A673 (cell line): ENCODE results near the gene DCLK1. TPM values are rescaled to one million over a fixed set of nuclear protein-coding genes. Genes with fewer than 3 reads are reported as not detected.

Source experiments
- BruUV-seq: library from RNA; stranded (reverse); fragments of 400-500 nt; replicated peaks from 2 replicates; lab custom pipeline; 2021; lab: Mats Ljungman, UMichigan
- CTCF ChIA-PET: fragments of 300-600 bp; sonication (Branson Sonifier 250); formaldehyde crosslinking; loops from one replicate; lab custom pipeline; 2022; ENCODE audit warnings: antibody characterized with exemption; lab: Charles Lee
- POLR2A ChIA-PET: fragments of 300-600 bp; sonication (Branson Sonifier 250); formaldehyde crosslinking; loops from one replicate; lab custom pipeline; 2022; ENCODE audit warnings: antibody characterized with exemption; ENCODE audit not compliant: low non-redundant PET; lab: Charles Lee
- DNase-seq: peaks from one replicate; pipeline ENCODE4 v3.0.0-alpha.2; 2015; ENCODE audit warnings: low spot score
- H3K27ac ChIP-seq: fragments of 200-600 bp; sonication (generic); 2 replicates; pipeline ENCODE4 v1.5.1; 2016; ENCODE audit warnings: mixed run types, low read depth, mild to moderate bottlenecking, mixed read lengths, antibody characterized with exemption, low read length; ENCODE audit not compliant: poor library complexity, severe bottlenecking
- H3K27me3 ChIP-seq: fragments of 200-600 bp; sonication (generic); replicated peaks from 2 replicates; pipeline ENCODE4 v1.6.1; 2017; ENCODE audit warnings: mixed run types, low read depth, mild to moderate bottlenecking, mixed read lengths, antibody characterized with exemption, low read length; ENCODE audit not compliant: insufficient read depth, poor library complexity
- H3K36me3 ChIP-seq: fragments of 200-600 bp; sonication (generic); 2 replicates; pipeline ENCODE4 v1.6.1; 2016; ENCODE audit warnings: mixed run types, mild to moderate bottlenecking, mixed read lengths, antibody characterized with exemption, low read length; ENCODE audit not compliant: insufficient read depth, poor library complexity, severe bottlenecking
- H3K4me1 ChIP-seq: fragments of 200-600 bp; sonication (generic); 2 replicates; pipeline ENCODE4 v1.6.1; 2017; ENCODE audit warnings: mixed run types, mild to moderate bottlenecking, mixed read lengths, antibody characterized with exemption, low read length; ENCODE audit not compliant: insufficient read depth, poor library complexity, severe bottlenecking
- H3K4me3 ChIP-seq: fragments of 200-600 bp; sonication (generic); 2 replicates; pipeline ENCODE4 v1.5.1; 2016; ENCODE audit warnings: low read depth, mixed run types, mild to moderate bottlenecking, mixed read lengths, low read length; ENCODE audit not compliant: poor library complexity, severe bottlenecking
- H3K9me3 ChIP-seq: fragments of 200-600 bp; sonication (generic); 2 replicates; pipeline ENCODE4 v1.6.1; 2016; ENCODE audit warnings: mixed run types, low read depth, mild to moderate bottlenecking, mixed read lengths, antibody characterized with exemption, low read length; ENCODE audit not compliant: poor library complexity, severe bottlenecking
- EZH2 ChIP-seq: fragments of 200-600 bp; sonication (generic); IDR thresholded peaks from 2 replicates; pipeline ENCODE4 v1.6.1; 2017; ENCODE audit warnings: borderline replicate concordance, low read depth, mild to moderate bottlenecking, mixed read lengths, antibody characterized with exemption, low read length; ENCODE audit not compliant: poor library complexity, severe bottlenecking
- intact Hi-C: fragments of 100-400 bp; cut with micrococcal nuclease; formaldehyde crosslinking; loops from one replicate; pipeline ENCODE4 v1.10.0; 2022; ENCODE audit not compliant: unreplicated experiment
- total RNA-seq: library from RNA; stranded (reverse); gene quantifications from 2 replicates; pipeline ENCODE4 v1.2.3, GENCODE V29; 2021
- TF ChIP-seq, protein P1 (sequence below): fragments of 300-800, 200-600 bp; sonication (generic); conservative IDR thresholded peaks from 2 replicates; pipeline ENCODE4 v1.5.1; 2017; ENCODE audit warnings: low read depth, mild to moderate bottlenecking, antibody characterized with exemption, low read length, moderate library complexity, mixed read lengths

Gene DCLK1
- total RNA-seq, 1 experiment from 2014 or later: 11.2 TPM

DNA sequence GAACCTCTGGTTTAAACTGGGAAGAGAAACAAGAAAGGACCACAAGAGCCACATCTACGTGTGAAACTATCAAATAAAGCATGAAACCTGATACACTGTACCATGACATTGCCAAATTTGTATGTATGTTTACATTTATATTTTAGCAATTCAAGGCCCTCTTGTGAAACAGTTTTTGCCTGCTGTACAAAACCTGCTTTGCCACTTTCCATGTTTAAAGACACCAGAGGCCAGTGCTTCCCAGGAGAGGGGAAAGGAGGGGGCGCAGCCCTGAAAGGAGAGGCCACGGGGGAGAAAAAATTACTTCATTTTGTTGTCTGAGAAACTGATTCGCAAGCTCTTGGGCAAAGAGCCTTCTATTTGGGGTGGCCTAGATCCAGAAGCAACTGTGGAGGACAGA lies 124.8 kb downstream of the DCLK1 start:
- no peaks in the 10 kb centered on the region for H3K9me3 ChIP-seq
- intact Hi-C loops: no loop called here
- H3K27ac ChIP-seq: no peak overlapping the region
- H3K27me3 ChIP-seq: no peaks in the 10 kb centered on the region
- no TSS peak for BruUV-seq
- H3K4me1 ChIP-seq: no peaks in the 10 kb centered on the region
- H3K4me3 ChIP-seq: no peak overlapping the region
- CTCF ChIA-PET: no interaction called here
- DNase-seq: no peak
- POLR2A ChIA-PET: no interaction called here
- TF ChIP-seq EZH2: no peak
- TF ChIP-seq, protein P1, sequence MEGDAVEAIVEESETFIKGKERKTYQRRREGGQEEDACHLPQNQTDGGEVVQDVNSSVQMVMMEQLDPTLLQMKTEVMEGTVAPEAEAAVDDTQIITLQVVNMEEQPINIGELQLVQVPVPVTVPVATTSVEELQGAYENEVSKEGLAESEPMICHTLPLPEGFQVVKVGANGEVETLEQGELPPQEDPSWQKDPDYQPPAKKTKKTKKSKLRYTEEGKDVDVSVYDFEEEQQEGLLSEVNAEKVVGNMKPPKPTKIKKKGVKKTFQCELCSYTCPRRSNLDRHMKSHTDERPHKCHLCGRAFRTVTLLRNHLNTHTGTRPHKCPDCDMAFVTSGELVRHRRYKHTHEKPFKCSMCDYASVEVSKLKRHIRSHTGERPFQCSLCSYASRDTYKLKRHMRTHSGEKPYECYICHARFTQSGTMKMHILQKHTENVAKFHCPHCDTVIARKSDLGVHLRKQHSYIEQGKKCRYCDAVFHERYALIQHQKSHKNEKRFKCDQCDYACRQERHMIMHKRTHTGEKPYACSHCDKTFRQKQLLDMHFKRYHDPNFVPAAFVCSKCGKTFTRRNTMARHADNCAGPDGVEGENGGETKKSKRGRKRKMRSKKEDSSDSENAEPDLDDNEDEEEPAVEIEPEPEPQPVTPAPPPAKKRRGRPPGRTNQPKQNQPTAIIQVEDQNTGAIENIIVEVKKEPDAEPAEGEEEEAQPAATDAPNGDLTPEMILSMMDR: no peak
- H3K36me3 ChIP-seq: no peaks in the 10 kb centered on the region

DNA sequence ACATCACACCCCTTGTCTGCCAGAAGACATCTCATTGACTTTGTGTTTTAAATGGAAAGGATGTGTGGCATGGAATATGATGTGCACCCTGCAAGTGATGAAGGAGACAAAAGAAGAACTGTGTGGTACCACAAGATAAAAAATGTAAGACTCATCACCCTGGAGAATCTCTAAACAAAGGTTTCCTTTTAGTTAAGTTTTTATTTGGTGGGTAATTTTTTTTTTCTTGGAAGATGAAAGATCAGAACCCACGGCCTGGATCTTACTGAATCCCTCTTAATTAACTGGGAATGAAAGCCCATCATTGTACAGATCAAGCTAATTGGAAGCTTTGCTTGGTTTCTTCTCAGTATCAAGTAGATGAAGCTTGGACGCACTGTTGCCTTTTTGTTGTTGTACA lies 129.6 kb downstream of the DCLK1 start:
- Histone ChIP-seq H3K4me1 (no peaks in the 10 kb centered on the region), H3K27me3 (no peaks in the 10 kb centered on the region), H3K27ac (no peak overlapping the region), H3K9me3 (no peaks in the 10 kb centered on the region), H3K36me3 (no peaks in the 10 kb centered on the region), H3K4me3 (no peak overlapping the region)
- BruUV-seq: no TSS peak
- no peak for DNase-seq
- intact Hi-C loops: no loop called here
- TF ChIP-seq, protein P1: no peak
- TF ChIP-seq EZH2: no peak
- CTCF ChIA-PET: no interaction called here
- POLR2A ChIA-PET: no interaction called here

DNA sequence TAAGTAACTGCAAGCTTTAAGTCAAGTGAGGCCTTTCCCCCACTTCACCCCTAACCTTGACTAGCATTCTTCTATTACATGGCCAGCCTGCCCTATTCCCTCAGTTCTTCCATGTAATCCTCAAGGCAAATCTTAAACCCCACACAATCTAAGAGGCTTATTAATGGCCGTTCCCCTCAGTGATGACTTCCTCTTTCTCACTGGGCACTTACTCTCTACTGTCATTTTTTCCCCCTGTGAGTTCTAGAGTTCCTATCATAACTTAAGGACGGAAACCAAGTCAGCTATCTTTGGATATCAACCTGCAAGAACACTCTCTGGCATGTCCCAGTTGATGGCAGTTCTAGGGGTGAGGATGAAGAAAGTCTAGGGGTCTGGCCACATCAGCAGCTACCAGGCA lies 131.2 kb downstream of the DCLK1 start:
- ChIA-PET POLR2A (no interaction called here), CTCF (no interaction called here)
- no peak for TF ChIP-seq EZH2
- TF ChIP-seq, protein P1: no peak

More for the DNA sequence above, 131.2 kb downstream of the DCLK1 start:
- BruUV-seq: no TSS peak
- no peaks in the 10 kb centered on the region for H3K36me3 ChIP-seq
- intact Hi-C loops: no loop called here
- H3K27ac ChIP-seq: no peak overlapping the region
- peaks cover 7% of the 10 kb centered on the region for H3K4me1 ChIP-seq
- H3K9me3 ChIP-seq: no peaks in the 10 kb centered on the region
- H3K4me3 ChIP-seq: no peak overlapping the region
- H3K27me3 ChIP-seq: no peaks in the 10 kb centered on the region
- no peak for DNase-seq
